ENCODE results near the gene GOT1. TPM values are rescaled to one million over a fixed set of nuclear protein-coding genes. Genes with fewer than 3 reads are reported as not detected.

The GOT1 gene
- total RNA-seq, 1 donor from 2014 or later = 587 TPM

- ATAC-seq (peak; percentile 32), DNase-seq (no peak)
- intact Hi-C loops (cut with micrococcal nuclease) = no loop called here
Measured at GRCh38 chr10:99410876-99411275, 19.5 kb downstream of the GOT1 start.

- ATAC-seq (no peak), DNase-seq (no peak)
- intact Hi-C loops (cut with micrococcal nuclease) = no loop called here
Measured at GRCh38 chr10:99410146-99410545, 20.3 kb downstream of the GOT1 start.

- no peak for DNase-seq
- ATAC-seq = no peak
- intact Hi-C loops (cut with micrococcal nuclease) = no loop called here
Measured at GRCh38 chr10:99406149-99406548, 24.3 kb downstream of the GOT1 start.

GRCh38 chr10:99403674-99404073, 26.8 kb downstream of the GOT1 start:
- no peak for DNase-seq
- intact Hi-C loops (cut with micrococcal nuclease) = no loop called here
- ATAC-seq = no peak

- intact Hi-C loops (cut with micrococcal nuclease) = no loop called here
Measured at GRCh38 chr10:99399664-99400063, 30.8 kb downstream of the GOT1 start.

GRCh38 chr10:99396471-99396870, 34.0 kb downstream of the GOT1 start:
- DNase-seq (no peak), ATAC-seq (no peak)
- intact Hi-C loops (cut with micrococcal nuclease) = no loop called here

More at GRCh38 chr10:99399664-99400063, 30.8 kb downstream of the GOT1 start:
- no peak for ATAC-seq
- no peak for DNase-seq

GRCh38 chr10:99395750-99396445, 34.5 kb downstream of the GOT1 start:
- DNase-seq (no peak), ATAC-seq (peak; percentile 24)
- intact Hi-C loops (cut with micrococcal nuclease) = no loop called here

- intact Hi-C loops (cut with micrococcal nuclease) = no loop called here
- no peak for ATAC-seq
- DNase-seq = no peak
Measured at GRCh38 chr10:99394761-99395386, 35.5 kb downstream of the GOT1 start.

- ATAC-seq (no peak), DNase-seq (no peak)
- intact Hi-C loops (cut with micrococcal nuclease) = no loop called here
Measured at GRCh38 chr10:99394256-99394655, 36.2 kb downstream of the GOT1 start.

GRCh38 chr10:99393683-99394082, 36.7 kb downstream of the GOT1 start:
- intact Hi-C loops (cut with micrococcal nuclease) = no loop called here
- ATAC-seq (no peak), DNase-seq (no peak)

- ATAC-seq (no peak), DNase-seq (no peak)
- intact Hi-C loops (cut with micrococcal nuclease) = no loop called here
Measured at GRCh38 chr10:99393036-99393435, 37.4 kb downstream of the GOT1 start.

- intact Hi-C loops (cut with micrococcal nuclease) = no loop called here
- DNase-seq (no peak), ATAC-seq (peak; percentile 31)
Measured at GRCh38 chr10:99391346-99391745, 39.1 kb downstream of the GOT1 start.

- no peak for DNase-seq
- no peak for ATAC-seq
- intact Hi-C loops (cut with micrococcal nuclease) = no loop called here
Measured at GRCh38 chr10:99389729-99390480, 40.5 kb downstream of the GOT1 start.

- ATAC-seq (no peak), DNase-seq (no peak)
- intact Hi-C loops (cut with micrococcal nuclease) = no loop called here
Measured at GRCh38 chr10:99387541-99387940, 42.9 kb downstream of the GOT1 start.

- ATAC-seq (no peak), DNase-seq (no peak)
- intact Hi-C loops (cut with micrococcal nuclease) = no loop called here
Measured at GRCh38 chr10:99387071-99387470, 43.4 kb downstream of the GOT1 start.

- intact Hi-C loops (cut with micrococcal nuclease) = no loop called here
- no peak for DNase-seq
- no peak for ATAC-seq
Measured at GRCh38 chr10:99382176-99382575, 48.2 kb downstream of the GOT1 start.

GRCh38 chr10:99375426-99375825, 55.0 kb downstream of the GOT1 start:
- ATAC-seq = no peak
- DNase-seq = no peak
- intact Hi-C loops (cut with micrococcal nuclease) = no loop called here

- ATAC-seq (no peak), DNase-seq (no peak)
- intact Hi-C loops (cut with micrococcal nuclease) = no loop called here
Measured at GRCh38 chr10:99374972-99375371, 55.5 kb downstream of the GOT1 start.

- intact Hi-C loops (cut with micrococcal nuclease) = no loop called here
- DNase-seq (peak; percentile 46), ATAC-seq (no peak)
Measured at GRCh38 chr10:99374526-99374925, 55.9 kb downstream of the GOT1 start.

- intact Hi-C loops (cut with micrococcal nuclease) = no loop called here
- DNase-seq (no peak), ATAC-seq (peak; percentile 33)
Measured at GRCh38 chr10:99372546-99373271, 57.7 kb downstream of the GOT1 start.

Measured in left ventricle myocardium superior (tissue), 1 donor.